H1 (cell line): ENCODE measurements around the gene CHRNA4. TPM values are rescaled to one million over a fixed set of nuclear protein-coding genes. Genes with fewer than 3 reads are reported as not detected.

ENCODE experiments used
- CTCF ChIA-PET: fragments of 300-600 bp; sonication (Branson Sonifier 250); formaldehyde crosslinking; loops from one replicate; lab custom pipeline; 2021; ENCODE audit not compliant: partially characterized antibody; lab: Charles Lee
- POLR2A ChIA-PET: fragments of 300-600 bp; sonication (Branson Sonifier 250); formaldehyde crosslinking; loops from one replicate; lab custom pipeline; 2021; ENCODE audit warnings: inconsistent platforms; ENCODE audit not compliant: partially characterized antibody; lab: Charles Lee
- DNase-seq, 2 experiments: peaks; one replicate each; pipeline versions ENCODE4 v3.0.0 to v3.0.0-alpha.2; 2010 to 2022; ENCODE audit warnings: low spot score in 2 of 2, low read depth in 1 of 2, mixed read lengths in 1 of 2
- FAIRE-seq: peaks from 2 replicates; lab custom pipeline; 2011; peaks lifted over from hg19 to GRCh38; lab: Jason Lieb, UNC
- H2AFZ ChIP-seq: 2 replicates; pipeline ENCODE4 v1.8.1; 2012; ENCODE audit warnings: low read length, inconsistent platforms
- H2AK5ac ChIP-seq: 2 replicates; pipeline ENCODE4 v1.6.1; 2013; ENCODE audit warnings: low read depth, low read length
- H2BK120ac ChIP-seq: replicated peaks from 2 replicates; pipeline ENCODE3; 2013; ENCODE audit warnings: low read depth, low read length, inconsistent platforms
- H2BK12ac ChIP-seq: 2 replicates; pipeline ENCODE4 v1.6.1; 2013; ENCODE audit warnings: low read depth, low read length
- H2BK15ac ChIP-seq: 2 replicates; pipeline ENCODE4 v1.6.1; 2013; ENCODE audit warnings: low read length
- H2BK20ac ChIP-seq: 2 replicates; pipeline ENCODE4 v1.6.1; 2013; ENCODE audit warnings: low read length
- H2BK5ac ChIP-seq: 2 replicates; pipeline ENCODE4 v1.6.1; 2013; ENCODE audit warnings: low read depth, low read length
- H3K14ac ChIP-seq: 2 replicates; pipeline ENCODE4 v1.6.1; 2013; ENCODE audit warnings: inconsistent platforms; ENCODE audit not compliant: insufficient read length
- H3K18ac ChIP-seq: 2 replicates; pipeline ENCODE4 v1.6.1; 2013; ENCODE audit warnings: low read length; ENCODE audit errors: extremely low read depth
- H3K23ac ChIP-seq: 2 replicates; pipeline ENCODE4 v1.6.1; 2013; ENCODE audit warnings: inconsistent platforms; ENCODE audit not compliant: insufficient read length
- H3K23me2 ChIP-seq: 2 replicates; pipeline ENCODE4 v1.6.1; 2013; ENCODE audit warnings: low read depth, low read length
- H3K27ac ChIP-seq: 2 replicates; pipeline ENCODE4 v1.6.1; 2011; ENCODE audit warnings: low read depth, low read length, inconsistent platforms
- H3K27me3 ChIP-seq, 4 experiments: replicated peaks in 1 of 4; 1 replicate in 1 of 4; 2 replicates in 3 of 4; pipeline versions ENCODE4 v1.6.1 to v1.8.1; 2011 to 2013; ENCODE audit warnings: low read length in 3 of 4, mild to moderate bottlenecking in 3 of 4, inconsistent platforms in 2 of 4, mixed read lengths in 2 of 4, moderate library complexity in 1 of 4; ENCODE audit not compliant: control insufficient read depth in 3 of 4, insufficient read depth in 3 of 4; ENCODE audit errors: extremely low read depth in 1 of 4
- H3K36me3 ChIP-seq, 4 experiments: 2 replicates each; pipeline versions ENCODE4 v1.6.1 to v1.8.1; 2011 to 2013; ENCODE audit warnings: mild to moderate bottlenecking in 4 of 4, low read length in 3 of 4, moderate library complexity in 2 of 4, control low read depth in 1 of 4, inconsistent platforms in 1 of 4; ENCODE audit not compliant: insufficient read depth in 4 of 4, control insufficient read depth in 2 of 4
- H3K4ac ChIP-seq: replicated peaks from 2 replicates; pipeline ENCODE3; 2013; ENCODE audit warnings: low read length, low read depth, mixed read lengths, inconsistent platforms; ENCODE audit not compliant: insufficient read length
- H3K4me1 ChIP-seq, 4 experiments: replicated peaks in 1 of 4; 1 replicate in 1 of 4; 2 replicates in 3 of 4; pipeline versions ENCODE4 v1.6.1 to v1.8.1; 2011 to 2013; ENCODE audit warnings: low read length in 3 of 4, inconsistent platforms in 2 of 4, mixed read lengths in 1 of 4; ENCODE audit not compliant: insufficient read depth in 4 of 4, control insufficient read depth in 3 of 4
- H3K4me2 ChIP-seq, 2 experiments: 2 replicates each; pipeline versions ENCODE4 v1.6.1 to v1.8.1; 2011 to 2013; ENCODE audit warnings: low read depth in 2 of 2, low read length in 2 of 2, control low read depth in 1 of 2, inconsistent platforms in 1 of 2, mild to moderate bottlenecking in 1 of 2; ENCODE audit not compliant: insufficient read depth in 1 of 2
- H3K4me3 ChIP-seq, 4 experiments: fragments of 200-600, 300-600 bp in 1 of 4; sonication (generic), shearing (Covaris generic), sonication (Bioruptor Twin) in 1 of 4; 2 replicates each; pipeline versions ENCODE4 v1.5.1 to v1.8.1; 2011 to 2016; ENCODE audit warnings: low read length in 4 of 4, low read depth in 3 of 4, control low read depth in 2 of 4, inconsistent platforms in 2 of 4, mild to moderate bottlenecking in 2 of 4, mixed read lengths in 1 of 4, moderate library complexity in 1 of 4; ENCODE audit not compliant: insufficient read depth in 2 of 4; ENCODE audit errors: extremely low read depth in 1 of 4
- H3K56ac ChIP-seq: replicated peaks from 2 replicates; pipeline ENCODE3; 2013; ENCODE audit warnings: low read depth, mild to moderate bottlenecking, mixed read lengths, low read length, inconsistent platforms; ENCODE audit not compliant: insufficient read length
- H3K79me1 ChIP-seq: 2 replicates; pipeline ENCODE4 v1.6.1; 2013; ENCODE audit warnings: low read depth, low read length, control low read depth
- H3K79me2 ChIP-seq, 2 experiments: 2 replicates each; pipeline versions ENCODE4 v1.6.1 to v1.8.1; 2012 to 2013; ENCODE audit warnings: low read length in 2 of 2, mild to moderate bottlenecking in 2 of 2, inconsistent platforms in 1 of 2; ENCODE audit not compliant: insufficient read depth in 2 of 2, control insufficient read depth in 1 of 2
- H3K9ac ChIP-seq, 4 experiments: replicated peaks in 1 of 4; 1 replicate in 1 of 4; 2 replicates in 3 of 4; pipeline versions ENCODE4 v1.6.1 to v1.8.1; 2011 to 2013; ENCODE audit warnings: low read depth in 3 of 4, low read length in 3 of 4, control low read depth in 2 of 4, mild to moderate bottlenecking in 2 of 4, moderate library complexity in 2 of 4, inconsistent platforms in 1 of 4; ENCODE audit errors: extremely low read depth in 1 of 4
- H3K9me3 ChIP-seq, 2 experiments: 2 replicates each; pipeline versions ENCODE4 v1.6.1 to v1.8.1; 2012 to 2013; ENCODE audit warnings: mild to moderate bottlenecking in 2 of 2, moderate library complexity in 2 of 2, control low read depth in 1 of 2, inconsistent platforms in 1 of 2, low read depth in 1 of 2, low read length in 1 of 2, mixed read lengths in 1 of 2; ENCODE audit not compliant: insufficient read depth in 2 of 2
- H4K20me1 ChIP-seq, 2 experiments: replicated peaks in 1 of 2; 2 replicates each; pipeline versions ENCODE3 to v1.8.1; 2011 to 2013; ENCODE audit warnings: inconsistent platforms in 2 of 2, low read length in 2 of 2, mild to moderate bottlenecking in 1 of 2; ENCODE audit not compliant: insufficient read depth in 2 of 2, control insufficient read depth in 1 of 2
- H4K5ac ChIP-seq: 2 replicates; pipeline ENCODE4 v1.6.1; 2013; ENCODE audit warnings: low read length, low read depth, mixed read lengths, inconsistent platforms; ENCODE audit not compliant: insufficient read length
- H4K8ac ChIP-seq: 2 replicates; pipeline ENCODE4 v1.8.0; 2013; ENCODE audit warnings: mild to moderate bottlenecking, moderate library complexity, low read length, inconsistent platforms; ENCODE audit not compliant: insufficient read depth; ENCODE audit errors: extremely low read depth
- H4K91ac ChIP-seq: replicated peaks from 2 replicates; pipeline ENCODE3; 2013; ENCODE audit warnings: low read length, mixed read lengths, inconsistent platforms; ENCODE audit not compliant: insufficient read length
- BCL11A ChIP-seq, 2 experiments: IDR thresholded peaks; one replicate each; pipeline ENCODE4 v1.6.1; 2011; ENCODE audit warnings: low read depth in 2 of 2, low read length in 2 of 2, mild to moderate bottlenecking in 2 of 2
- GABPA ChIP-seq: IDR thresholded peaks from 2 replicates; pipeline ENCODE4 v1.6.1; 2011; ENCODE audit warnings: mild to moderate bottlenecking, low read length, moderate library complexity, borderline replicate concordance; ENCODE audit not compliant: insufficient read depth
- HDAC2 ChIP-seq, 2 experiments: fragments of 300-600 bp in 1 of 2; sonication (generic) in 1 of 2; IDR thresholded peaks; 2 replicates each; pipeline ENCODE4 v1.6.1; 2011 to 2012; ENCODE audit warnings: low read depth in 2 of 2, low read length in 2 of 2, mild to moderate bottlenecking in 2 of 2, moderate library complexity in 2 of 2, borderline replicate concordance in 1 of 2, inconsistent platforms in 1 of 2
- HDAC6 ChIP-seq: IDR thresholded peaks from one replicate; pipeline ENCODE4 v1.7.1; 2012; ENCODE audit warnings: low read depth, mild to moderate bottlenecking, inconsistent platforms, low read length, moderate library complexity
- JUN ChIP-seq: IDR thresholded peaks from 2 replicates; pipeline ENCODE4 v1.6.1; 2011; ENCODE audit warnings: low read depth, mild to moderate bottlenecking, improper control_type of control experiment, low read length
- KDM5A ChIP-seq: fragments of 200-600 bp; IDR thresholded peaks from 2 replicates; pipeline ENCODE4 v1.7.1; 2012; ENCODE audit warnings: mild to moderate bottlenecking, low read length, inconsistent platforms, mixed read lengths
- POLR2A ChIP-seq, 2 experiments: IDR thresholded peaks; 1 replicate in 1 of 2; 2 replicates in 1 of 2; pipeline ENCODE4 v1.6.1; 2011; ENCODE audit warnings: low read depth in 2 of 2, low read length in 2 of 2, mild to moderate bottlenecking in 2 of 2; ENCODE audit errors: control extremely low read depth in 1 of 2
- RBBP5 ChIP-seq: IDR thresholded peaks from 2 replicates; pipeline ENCODE4 v1.7.1; 2012; ENCODE audit warnings: low read depth, mild to moderate bottlenecking, inconsistent platforms, low read length, moderate library complexity, borderline replicate concordance
- RNF2 ChIP-seq: fragments of 200-900, 300-1000 bp; sonication (generic); IDR thresholded peaks from 2 replicates; pipeline ENCODE4 v1.7.1; 2016; ENCODE audit warnings: borderline replicate concordance, low read depth, mild to moderate bottlenecking, antibody characterized with exemption, low read length; ENCODE audit not compliant: poor library complexity, severe bottlenecking; ENCODE audit errors: missing control alignments
- RXRA ChIP-seq: IDR thresholded peaks from 2 replicates; pipeline ENCODE4 v1.6.1; 2011; ENCODE audit warnings: low read depth, mild to moderate bottlenecking, low read length, moderate library complexity; ENCODE audit not compliant: insufficient read depth
- SIRT6 ChIP-seq: IDR thresholded peaks from one replicate; pipeline ENCODE4 v1.7.1; 2012; ENCODE audit warnings: low read length, inconsistent platforms
- ZNF274 ChIP-seq: IDR thresholded peaks from 2 replicates; pipeline ENCODE4 v1.7.0; 2012; ENCODE audit warnings: low read length, borderline replicate concordance; ENCODE audit errors: extremely low read depth
- WGBS, 2 experiments: shearing (Covaris generic) in 1 of 2; methylation state at CpG; one replicate each; pipeline versions ENCODE4 v1.1.6 to v1.1.7; 2013 to 2015; ENCODE audit warnings: low lambda C conversion rate in 2 of 2, mixed read lengths in 2 of 2, inconsistent platforms in 1 of 2, low coverage in 1 of 2, missing lambda C conversion rate in 1 of 2; ENCODE audit not compliant: insufficient replicate concordance in 2 of 2, insufficient coverage in 1 of 2, insufficient read length in 1 of 2; ENCODE audit errors: extremely low coverage in 1 of 2, missing lambda C conversion rate in 1 of 2; 5-methylcytosine and 5-hydroxymethylcytosine counted together
- polyA plus RNA-seq, 7 experiments: library from polyadenylated mRNA; depleted of rRNA in 3 of 7; stranded (reverse) in 5 of 7; unstranded in 2 of 7; fragments of >200 nt in 5 of 7; fragments of 200-250 nt in 2 of 7; gene quantifications; 1 replicate in 5 of 7; 2 replicates in 1 of 7; 4 replicates in 1 of 7; pipeline versions ENCODE4 v1.2.1 to v1.2.3, GENCODE V29; 2011 to 2013; ENCODE audit warnings: missing spikeins in 2 of 7, mixed read lengths in 2 of 7
- total RNA-seq: library from RNA; stranded (reverse); fragmentation: NEBNext Ultra II Directional; extraction: Animal tissue kit (Norgen Biotek cat#: 25700); gene quantifications from 2 replicates; pipeline ENCODE4 v1.2.1, GENCODE V29; 2021

Gene CHRNA4
- total and polyA plus RNA-seq, 2 of the 8 experiments (the other 6 are each of a cell fraction or from before 2014, with no cell fraction given): 4.3 to 5.7 TPM

DNA sequence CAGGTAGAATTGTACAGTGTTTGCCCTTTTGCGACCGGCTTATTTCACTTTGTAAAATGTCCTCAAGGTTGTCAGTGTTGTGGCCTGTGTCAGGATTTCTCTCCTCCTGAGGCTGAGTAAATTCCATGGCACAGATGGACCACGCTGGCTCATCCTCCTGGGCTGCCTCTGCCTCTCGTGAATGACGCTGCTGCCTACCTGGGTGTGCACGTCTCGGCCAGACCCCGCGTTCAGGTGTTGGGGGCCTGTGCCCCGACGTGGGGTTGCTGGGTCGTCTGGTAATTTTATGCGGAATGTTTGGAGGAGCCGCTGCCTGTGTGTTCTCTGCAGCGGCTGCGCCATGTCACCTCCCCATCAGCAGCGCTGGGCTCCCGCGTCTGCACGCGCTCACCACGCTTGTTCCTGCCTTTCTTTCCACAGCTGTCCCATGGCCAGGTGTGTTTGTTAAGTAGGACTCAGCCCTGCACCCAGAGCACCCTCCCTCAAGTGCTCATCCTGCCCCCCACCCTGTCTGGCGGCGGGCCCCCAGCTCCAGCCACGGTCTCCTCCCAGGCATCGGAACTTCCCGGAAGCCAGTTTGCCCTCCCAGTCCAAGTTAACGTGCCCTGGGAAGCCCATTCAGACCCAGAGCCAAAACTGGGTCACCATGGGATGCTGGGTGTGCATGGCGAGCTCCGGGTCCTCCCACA is 36.1 kb upstream of the CHRNA4 start:
- H3K56ac ChIP-seq: no peak overlapping the region
- CTCF ChIA-PET: interaction anchor here (0.6 to 6.3 kb wide), 3 partner anchors 9 to 122 kb away, joined by 3 to 67 read pairs (median 3); no protein-coding TSS in a partner anchor
- no peaks in the 10 kb centered on the region for H4K20me1 ChIP-seq
- TF ChIP-seq ZNF274 (no peak), RXRA (no peak), KDM5A (no peak), GABPA (no peak), BCL11A (IDR thresholded peaks at IDR 0.05; ENCODE audit: low read depth in 2 of 2, low read length in 2 of 2) (no peak), HDAC2 (IDR thresholded peaks at IDR 0.05; ENCODE audit: borderline replicate concordance in 1 of 2, low read depth in 2 of 2, low read length in 2 of 2) (no peak), HDAC6 (no peak), RBBP5 (no peak), RNF2 (no peak), JUN (no peak), SIRT6 (no peak), POLR2A (IDR thresholded peaks at IDR 0.05; ENCODE audit: control extremely low read depth in 1 of 2, low read depth in 2 of 2, low read length in 2 of 2) (no peak)

More for the DNA sequence above, 36.1 kb upstream of the CHRNA4 start:
- whole genome bisulfite sequencing, 2 experiments: 94% methylated on average over 23 of the region's 30 CpGs; no CpG with 5 or more reads in 1 of the 2 experiments
- Histone ChIP-seq H4K5ac (no peak overlapping the region), H3K36me3 (0 out of 8 replicates have a peak, but pooled peaks cover 0 to 2% (median 0%) of the 10 kb centered on the region in 4 experiments), H3K9ac (no peak overlapping the region), H2AFZ (no peak overlapping the region), H3K14ac (no peak overlapping the region), H3K4ac (no peak overlapping the region), H3K4me3 (no peak overlapping the region), H3K79me2 (no peaks in the 10 kb centered on the region), H4K8ac (no peak overlapping the region; the same call in 1 of the 2 replicates), H3K23ac (no peak overlapping the region), H3K23me2 (no peaks in the 10 kb centered on the region), H2AK5ac (no peak overlapping the region), H3K27me3 (peaks cover 0 to 3% (median 0%) of the 10 kb centered on the region in 4 experiments; a peak in 1 of 7 replicates), H3K27ac (no peak overlapping the region), H2BK15ac (no peak overlapping the region), H3K4me2 (no peak overlapping the region), H2BK5ac (no peak overlapping the region), H3K18ac (no peak overlapping the region), H3K9me3 (peaks cover 7 to 8% of the 10 kb centered on the region in 2 experiments; a peak in 3 of 4 replicates), H3K4me1 (peaks cover 0 to 19% (median 18%) of the 10 kb centered on the region in 4 experiments; a peak in 6 of 7 replicates), H4K91ac (no peak overlapping the region), H2BK12ac (no peak overlapping the region), H3K79me1 (no peaks in the 10 kb centered on the region), H2BK120ac (no peak overlapping the region), H2BK20ac (no peak overlapping the region)
- no peak for DNase-seq
- POLR2A ChIA-PET: no interaction called here
- no peak for FAIRE-seq
